LNCAP (cell line): ENCODE data around the gene RNU2-1.

Experiments
- CTCF ChIP-seq: fragments of 450-650 bp; IDR thresholded peaks from 2 replicates; pipeline ENCODE4 v1.5.1; 2017; ENCODE audit warnings: mild to moderate bottlenecking

Gene RNU2-1

GRCh38 chr17:43211123-43211479 lies 22.7 kb downstream of the RNU2-1 start:
- TF ChIP-seq CTCF = no peak

GRCh38 chr17:43210576-43210975 lies 23.2 kb downstream of the RNU2-1 start:
- no peak for TF ChIP-seq CTCF

- TF ChIP-seq CTCF = no peak
These were observed 33.6 kb downstream of the RNU2-1 start for GRCh38 chr17:43200127-43200526.

GRCh38 chr17:43199633-43200032 lies 34.1 kb downstream of the RNU2-1 start:
- no peak for TF ChIP-seq CTCF

- TF ChIP-seq CTCF = no peak
These were observed 40.5 kb downstream of the RNU2-1 start for GRCh38 chr17:43193251-43193650.

- TF ChIP-seq CTCF = no peak
These were observed 49.9 kb downstream of the RNU2-1 start for GRCh38 chr17:43183921-43184320.
